Measurements from ENCODE around the gene TEX14.

DNA sequence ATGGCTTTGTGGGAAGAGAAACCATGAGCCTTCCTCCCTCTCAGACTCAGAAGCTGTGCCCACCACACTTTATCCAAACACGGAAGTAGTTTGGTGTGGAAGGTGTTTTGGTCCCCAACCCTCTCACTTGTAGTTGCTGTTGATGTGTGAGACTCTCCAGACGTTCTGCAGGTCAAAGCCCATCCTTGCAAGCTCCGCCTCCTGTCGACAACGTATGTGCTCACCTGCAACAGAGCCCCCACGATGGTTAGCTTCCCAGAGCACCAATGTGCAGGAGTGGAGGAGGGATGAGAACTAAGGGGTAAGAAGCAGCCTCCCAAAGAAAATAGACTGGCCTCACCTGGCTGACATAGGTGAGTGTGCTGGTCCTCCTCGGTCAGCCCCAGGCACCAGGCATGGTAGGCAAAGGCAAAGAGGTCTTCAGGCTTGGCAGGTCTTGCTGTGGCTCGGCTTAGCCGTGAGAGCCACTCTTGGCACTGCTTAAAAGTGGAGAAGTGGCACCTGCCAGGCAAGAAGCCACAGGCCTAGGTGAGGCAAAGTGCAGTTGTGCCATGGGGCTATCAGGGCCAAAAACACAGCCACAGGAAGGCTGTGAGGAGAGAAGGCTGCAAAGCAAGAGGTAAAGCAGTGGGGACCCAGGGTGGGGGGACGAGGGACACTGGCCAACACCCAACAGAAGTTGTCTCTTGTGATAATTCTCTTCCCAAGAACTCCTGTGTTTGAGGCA is 183.3 kb downstream of the TEX14 start:
- no peak for TF ChIP-seq EZH2 (IDR thresholded peaks at IDR 0.05; ENCODE audit: low read depth)
- TF ChIP-seq, protein P1, sequence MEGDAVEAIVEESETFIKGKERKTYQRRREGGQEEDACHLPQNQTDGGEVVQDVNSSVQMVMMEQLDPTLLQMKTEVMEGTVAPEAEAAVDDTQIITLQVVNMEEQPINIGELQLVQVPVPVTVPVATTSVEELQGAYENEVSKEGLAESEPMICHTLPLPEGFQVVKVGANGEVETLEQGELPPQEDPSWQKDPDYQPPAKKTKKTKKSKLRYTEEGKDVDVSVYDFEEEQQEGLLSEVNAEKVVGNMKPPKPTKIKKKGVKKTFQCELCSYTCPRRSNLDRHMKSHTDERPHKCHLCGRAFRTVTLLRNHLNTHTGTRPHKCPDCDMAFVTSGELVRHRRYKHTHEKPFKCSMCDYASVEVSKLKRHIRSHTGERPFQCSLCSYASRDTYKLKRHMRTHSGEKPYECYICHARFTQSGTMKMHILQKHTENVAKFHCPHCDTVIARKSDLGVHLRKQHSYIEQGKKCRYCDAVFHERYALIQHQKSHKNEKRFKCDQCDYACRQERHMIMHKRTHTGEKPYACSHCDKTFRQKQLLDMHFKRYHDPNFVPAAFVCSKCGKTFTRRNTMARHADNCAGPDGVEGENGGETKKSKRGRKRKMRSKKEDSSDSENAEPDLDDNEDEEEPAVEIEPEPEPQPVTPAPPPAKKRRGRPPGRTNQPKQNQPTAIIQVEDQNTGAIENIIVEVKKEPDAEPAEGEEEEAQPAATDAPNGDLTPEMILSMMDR (conservative IDR thresholded peaks at IDR 0.05): no peak

Data from PC-9 (cell line).